RPMI7951 (cell line): ENCODE data around the gene ALK. TPM values are rescaled to one million over a fixed set of nuclear protein-coding genes. Genes with fewer than 3 reads are reported as not detected.
A peak's percentile ranks its signal among the peaks of the same experiment; 100 is the strongest.

Experiments used
- DNase-seq: peaks from one replicate; pipeline ENCODE4 v3.0.0-alpha.2; 2012; ENCODE audit warnings: low read depth
- total RNA-seq: library from RNA; depleted of rRNA; stranded (reverse); fragments of >200 nt; shearing (Covaris generic); gene quantifications from 2 replicates; pipeline ENCODE4 v1.2.3, GENCODE V29; 2014

The ALK gene
- total RNA-seq, 1 experiment from 2014 or later, result 0.12 TPM

- peak; percentile 89 for DNase-seq
Measured at GRCh38 chr2:29455200-29455860, 466.1 kb downstream of the ALK start.

GRCh38 chr2:29452036-29452435 is 469.4 kb downstream of the ALK start:
- no peak for DNase-seq

GRCh38 chr2:29450596-29451222 is 470.7 kb downstream of the ALK start:
- no peak for DNase-seq

- no peak for DNase-seq
Measured at GRCh38 chr2:29449499-29449898, 471.9 kb downstream of the ALK start.

GRCh38 chr2:29448096-29448688 is 473.2 kb downstream of the ALK start:
- DNase-seq, result no peak

GRCh38 chr2:29447513-29447912 is 473.9 kb downstream of the ALK start:
- DNase-seq, result no peak

GRCh38 chr2:29446847-29447246 is 474.5 kb downstream of the ALK start:
- peak; percentile 34 for DNase-seq

- DNase-seq, result no peak
Measured at GRCh38 chr2:29444150-29444549, 477.2 kb downstream of the ALK start.

GRCh38 chr2:29443627-29444026 is 477.8 kb downstream of the ALK start:
- peak; percentile 88 for DNase-seq

- no peak for DNase-seq
Measured at GRCh38 chr2:29443151-29443550, 478.2 kb downstream of the ALK start.

- DNase-seq, result no peak
Measured at GRCh38 chr2:29440921-29441623, 480.3 kb downstream of the ALK start.

- no peak for DNase-seq
Measured at GRCh38 chr2:29433920-29434319, 487.5 kb downstream of the ALK start.

GRCh38 chr2:29433128-29433527 is 488.3 kb downstream of the ALK start:
- no peak for DNase-seq

- no peak for DNase-seq
Measured at GRCh38 chr2:29431485-29431884, 489.9 kb downstream of the ALK start.

- DNase-seq, result peak; percentile 35
Measured at GRCh38 chr2:29430382-29431112, 490.8 kb downstream of the ALK start.

- DNase-seq, result no peak
Measured at GRCh38 chr2:29426354-29426753, 495.0 kb downstream of the ALK start.

- no peak for DNase-seq
Measured at GRCh38 chr2:29425866-29426265, 495.5 kb downstream of the ALK start.

- DNase-seq, result no peak
Measured at GRCh38 chr2:29423061-29423666, 498.2 kb downstream of the ALK start.

GRCh38 chr2:29420999-29421782 is 500.2 kb downstream of the ALK start:
- DNase-seq, result no peak

GRCh38 chr2:29420464-29420863 is 500.9 kb downstream of the ALK start:
- DNase-seq, result no peak

GRCh38 chr2:29417630-29418029 is 503.8 kb downstream of the ALK start:
- no peak for DNase-seq
